GM18873 (cell line): ENCODE measurements around the gene NEAT1.

Experiments used
- ATAC-seq: cut with Tn5 transposase; IDR thresholded peaks from one replicate; pipeline ENCODE4 v1.9.1; 2021; ENCODE audit warnings: mild to moderate bottlenecking, moderate library complexity, moderate number of reproducible peaks; ENCODE audit not compliant: unreplicated experiment, low FRiP score

NEAT1 gene

GRCh38 chr11:65388731-65389130 is 33.9 kb upstream of the NEAT1 start:
- no peak for ATAC-seq

- ATAC-seq, result no peak
These were observed 33.2 kb upstream of the NEAT1 start for GRCh38 chr11:65389294-65389980.

GRCh38 chr11:65390099-65390941 is 32.3 kb upstream of the NEAT1 start:
- no peak for ATAC-seq

- ATAC-seq, result no peak
These were observed 31.6 kb upstream of the NEAT1 start for GRCh38 chr11:65390996-65391395.

GRCh38 chr11:65392186-65392829 is 30.3 kb upstream of the NEAT1 start:
- no peak for ATAC-seq

GRCh38 chr11:65392899-65393298 is 29.7 kb upstream of the NEAT1 start:
- no peak for ATAC-seq

- no peak for ATAC-seq
These were observed 29.0 kb upstream of the NEAT1 start for GRCh38 chr11:65393513-65394079.

GRCh38 chr11:65394125-65394536 is 28.5 kb upstream of the NEAT1 start:
- no peak for ATAC-seq

GRCh38 chr11:65395961-65396530 is 26.6 kb upstream of the NEAT1 start:
- no peak for ATAC-seq

GRCh38 chr11:65396769-65397745 is 25.5 kb upstream of the NEAT1 start:
- no peak for ATAC-seq

- no peak for ATAC-seq
These were observed 24.2 kb upstream of the NEAT1 start for GRCh38 chr11:65398362-65398910.

GRCh38 chr11:65399249-65399648 is 23.3 kb upstream of the NEAT1 start:
- no peak for ATAC-seq

- no peak for ATAC-seq
These were observed 22.8 kb upstream of the NEAT1 start for GRCh38 chr11:65399845-65400244.

GRCh38 chr11:65400307-65401072 is 22.1 kb upstream of the NEAT1 start:
- no peak for ATAC-seq

GRCh38 chr11:65401073-65401802 is 21.4 kb upstream of the NEAT1 start:
- no peak for ATAC-seq

GRCh38 chr11:65401803-65402248 is 20.8 kb upstream of the NEAT1 start:
- no peak for ATAC-seq

GRCh38 chr11:65402790-65403189 is 19.8 kb upstream of the NEAT1 start:
- ATAC-seq, result no peak

GRCh38 chr11:65403607-65404121 is 18.9 kb upstream of the NEAT1 start:
- no peak for ATAC-seq
